IMR-90 (cell line): ENCODE results near the gene RILPL2. TPM values are rescaled to one million over a fixed set of nuclear protein-coding genes. Genes with fewer than 3 reads are reported as not detected.
"Not testable (repeated sequence)": the region's sequence is repeated elsewhere in the genome, so short reads cannot be mapped to it uniquely, and the experiment has no call there.

Source experiments
- ATAC-seq: fragments of 200-7000 bp; cut with Tn5 transposase; 2 replicates; pipeline ENCODE4 v1.9.1; 2020; ENCODE audit warnings: low read depth, mild to moderate bottlenecking, moderate library complexity
- BruUV-seq: library from RNA; stranded (reverse); fragments of 400-500 nt; replicated peaks from 2 replicates; lab custom pipeline; 2021; lab: Mats Ljungman, UMichigan
- CTCF ChIA-PET: fragments of 300-600 bp; formaldehyde crosslinking; extraction: SDS; loops from one replicate; lab custom pipeline; 2021; ENCODE audit warnings: antibody characterized with exemption; lab: Yijun Ruan, JAX
- POLR2A ChIA-PET: fragments of 300-600 bp; sonication (Branson Sonifier 250); formaldehyde crosslinking; loops from one replicate; lab custom pipeline; 2022; ENCODE audit warnings: antibody characterized with exemption; ENCODE audit not compliant: unreplicated experiment; lab: Charles Lee
- DNase-seq: peaks from one replicate; pipeline ENCODE4 v3.0.0; 2013
- H2AFZ ChIP-seq: replicated peaks from 2 replicates; pipeline ENCODE3; 2013; ENCODE audit warnings: low read length, mild to moderate bottlenecking; ENCODE audit not compliant: poor library complexity
- H2AK5ac ChIP-seq: 2 replicates; pipeline ENCODE4 v1.6.1; 2013; ENCODE audit warnings: low read depth, low read length, inconsistent platforms
- H2AK9ac ChIP-seq: replicated peaks from 2 replicates; pipeline ENCODE3; 2013; ENCODE audit warnings: mild to moderate bottlenecking, low read depth, low read length, moderate library complexity; ENCODE audit not compliant: poor library complexity
- H2BK120ac ChIP-seq: 2 replicates; pipeline ENCODE4 v1.6.1; 2013; ENCODE audit warnings: low read depth, low read length, inconsistent platforms
- H2BK15ac ChIP-seq: 3 replicates; pipeline ENCODE4 v1.6.1; 2013; ENCODE audit warnings: low read depth, low read length, inconsistent platforms
- H2BK20ac ChIP-seq: 2 replicates; pipeline ENCODE4 v1.6.1; 2013; ENCODE audit warnings: low read depth, mild to moderate bottlenecking, inconsistent platforms, low read length, moderate library complexity
- H2BK5ac ChIP-seq: 2 replicates; pipeline ENCODE4 v1.6.1; 2013; ENCODE audit warnings: mild to moderate bottlenecking, low read depth, low read length, inconsistent platforms; ENCODE audit not compliant: poor library complexity, severe bottlenecking
- H3K14ac ChIP-seq: replicated peaks from 2 replicates; pipeline ENCODE4 v1.6.1; 2013; ENCODE audit warnings: low read depth, low read length, inconsistent platforms
- H3K18ac ChIP-seq: 2 replicates; pipeline ENCODE4 v1.6.1; 2013; ENCODE audit warnings: low read depth, low read length, control low read depth
- H3K23ac ChIP-seq: 2 replicates; pipeline ENCODE4 v1.6.1; 2013; ENCODE audit warnings: low read depth, low read length, inconsistent platforms
- H3K27ac ChIP-seq: 2 replicates; pipeline ENCODE4 v1.5.1; 2013; ENCODE audit warnings: mild to moderate bottlenecking, control low read depth, low read length; ENCODE audit not compliant: insufficient read depth
- H3K27me3 ChIP-seq: 2 replicates; pipeline ENCODE4 v1.6.1; 2013; ENCODE audit warnings: low read length; ENCODE audit not compliant: control insufficient read depth, insufficient read depth
- H3K36me3 ChIP-seq: 2 replicates; pipeline ENCODE4 v1.6.1; 2013; ENCODE audit warnings: low read length, mixed read lengths; ENCODE audit not compliant: control insufficient read depth, insufficient read depth
- H3K4ac ChIP-seq: 2 replicates; pipeline ENCODE4 v1.6.1; 2013; ENCODE audit warnings: low read depth, low read length, inconsistent platforms
- H3K4me1 ChIP-seq: 2 replicates; pipeline ENCODE4 v1.6.1; 2013; ENCODE audit warnings: low read length, mixed read lengths; ENCODE audit not compliant: control insufficient read depth, insufficient read depth
- H3K4me2 ChIP-seq: 2 replicates; pipeline ENCODE4 v1.6.1; 2013; ENCODE audit warnings: low read depth, mild to moderate bottlenecking, control low read depth, low read length, moderate library complexity
- H3K4me3 ChIP-seq: 2 replicates; pipeline ENCODE4 v1.5.1; 2013; ENCODE audit warnings: low read depth, mild to moderate bottlenecking, control low read depth, low read length, moderate library complexity; ENCODE audit not compliant: insufficient read depth
- H3K56ac ChIP-seq: 2 replicates; pipeline ENCODE4 v1.6.1; 2013; ENCODE audit warnings: low read length, inconsistent platforms; ENCODE audit not compliant: insufficient read depth; ENCODE audit errors: extremely low read depth
- H3K79me1 ChIP-seq, 2 experiments: 2 replicates each; pipeline ENCODE4 v1.6.1; 2013; ENCODE audit warnings: low read length in 2 of 2, inconsistent platforms in 1 of 2, low read depth in 1 of 2
- H3K9ac ChIP-seq: 2 replicates; pipeline ENCODE4 v1.6.1; 2013; ENCODE audit warnings: low read depth, low read length, control low read depth
- H3K9me1 ChIP-seq: 2 replicates; pipeline ENCODE4 v1.6.1; 2013; ENCODE audit warnings: low read length, inconsistent platforms; ENCODE audit not compliant: insufficient read depth
- H3K9me3 ChIP-seq: 2 replicates; pipeline ENCODE4 v1.6.1; 2013; ENCODE audit warnings: low read length; ENCODE audit not compliant: control insufficient read depth, insufficient read depth
- H4K20me1 ChIP-seq: 2 replicates; pipeline ENCODE4 v1.6.1; 2013; ENCODE audit warnings: low read length, inconsistent platforms; ENCODE audit not compliant: insufficient read depth
- H4K5ac ChIP-seq: 2 replicates; pipeline ENCODE4 v1.6.1; 2013; ENCODE audit warnings: mild to moderate bottlenecking, low read depth, low read length, control low read depth
- H4K8ac ChIP-seq, 2 experiments: 2 replicates each; pipeline ENCODE4 v1.6.1; 2013; ENCODE audit warnings: low read depth in 2 of 2, low read length in 2 of 2, control low read depth in 1 of 2, inconsistent platforms in 1 of 2
- H4K91ac ChIP-seq: 2 replicates; pipeline ENCODE4 v1.6.1; 2013; ENCODE audit warnings: low read depth, low read length, inconsistent platforms; ENCODE audit not compliant: insufficient read depth
- BHLHE40 ChIP-seq: fragments of 150-350 bp; IDR thresholded peaks from 2 replicates; pipeline ENCODE4 v1.6.1; 2016; ENCODE audit warnings: mild to moderate bottlenecking, low read depth, low read length
- RAD21 ChIP-seq: IDR thresholded peaks from 2 replicates; pipeline ENCODE4 v1.6.1; 2012; ENCODE audit warnings: low read length, improper control_type of control experiment
- WGBS, 2 experiments: methylation state at CpG; one replicate each; pipeline versions ENCODE4 v1.1.5 to v1.1.7; 2013; ENCODE audit warnings: missing lambda C conversion rate in 2 of 2; ENCODE audit not compliant: insufficient read length in 1 of 2; ENCODE audit errors: extremely low coverage in 2 of 2; 5-methylcytosine and 5-hydroxymethylcytosine counted together
- dilution Hi-C: fragments of 300-500 bp; cut with HindIII; formaldehyde crosslinking; loops from one replicate; pipeline ENCODE4 v1.14.3; 2018; ENCODE audit warnings: low sequenced_read_pairs; ENCODE audit not compliant: unreplicated experiment
- in situ Hi-C: fragments of 300-500 bp; cut with MboI; formaldehyde crosslinking; loops from 3 replicates; pipeline ENCODE4 v1.14.3; 2019; ENCODE audit warnings: low sequenced_read_pairs, inconsistent platforms, mixed read lengths
- intact Hi-C: fragments of 100-400 bp; cut with micrococcal nuclease; formaldehyde crosslinking; loops from 2 replicates; pipeline ENCODE4 v1.10.0; 2022
- polyA plus RNA-seq, 3 experiments: library from polyadenylated mRNA; depleted of rRNA; stranded (reverse); fragments of >200 nt; gene quantifications; 2 replicates each; pipeline ENCODE4 v1.2.3, GENCODE V29; 2012; ENCODE audit warnings: low replicate concordance in 1 of 3
- total RNA-seq: library from RNA; depleted of rRNA; stranded (reverse); fragments of >200 nt; gene quantifications from 2 replicates; pipeline ENCODE4 v1.2.3, GENCODE V29; 2012

Gene RILPL2
- total and polyA plus RNA-seq, 2 of the 4 experiments (the other 2 are of a cell fraction): 1.8 to 2.2 TPM

DNA sequence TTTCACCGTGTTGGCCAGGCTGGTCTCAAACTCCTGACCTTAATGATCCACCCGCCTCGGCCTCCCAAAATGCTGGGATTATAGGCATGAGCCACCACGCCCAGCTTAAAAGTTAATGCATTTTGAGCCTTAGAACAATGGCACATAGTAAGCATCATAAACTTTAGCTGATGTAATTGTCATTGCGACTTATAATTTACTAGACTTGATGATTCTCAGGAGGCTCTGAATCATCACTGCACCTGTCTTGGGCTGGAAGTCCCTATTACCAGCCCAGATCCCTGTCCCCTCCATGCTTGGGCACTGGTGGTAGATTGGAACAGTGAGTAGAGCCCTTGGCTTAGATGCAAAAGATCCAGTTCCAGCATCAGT, 26.5 kb downstream of the RILPL2 start:
- TF ChIP-seq RAD21 (no peak), BHLHE40 (no peak)
- Histone ChIP-seq H3K18ac (no peak overlapping the region), H3K4me2 (no peak overlapping the region), H2AFZ (no peak overlapping the region), H3K9ac (no peak overlapping the region), H3K36me3 (peaks cover 27% of the 10 kb centered on the region), H3K27me3 (no peaks in the 10 kb centered on the region), H4K20me1 (peaks cover 3% of the 10 kb centered on the region; the same call in 1 of the 2 replicates), H3K27ac (no peak overlapping the region), H2BK20ac (no peak overlapping the region), H3K4ac (no peak overlapping the region), H3K9me3 (no peaks in the 10 kb centered on the region), H3K4me3 (no peak overlapping the region), H3K9me1 (peaks cover 4% of the 10 kb centered on the region; the same call in 1 of the 2 replicates), H2AK5ac (no peak overlapping the region), H4K5ac (no peak overlapping the region), H3K56ac (no peak overlapping the region), H2AK9ac (no peak overlapping the region), H2BK15ac (no peak overlapping the region), H4K91ac (no peak overlapping the region), H2BK5ac (no peak overlapping the region), H2BK120ac (no peak overlapping the region), H3K23ac (no peak overlapping the region), H3K79me1 (no peaks in the 10 kb centered on the region; a peak in 1 of 4 replicates), H3K4me1 (no peaks in the 10 kb centered on the region), H4K8ac (no peak overlapping the region), H3K14ac (no peak overlapping the region)
- CTCF ChIA-PET: no interaction called here
- no peak for ATAC-seq
- POLR2A ChIA-PET: no interaction called here
- no TSS peak for BruUV-seq
- DNase-seq: no peak
- intact Hi-C loops: no loop called here
- dilution Hi-C loops: no loop called here
- WGBS, 2 experiments: 97% methylated on average over 4 of the region's 5 CpGs; no CpG with 5 or more reads in 1 of the 2 experiments
- in situ Hi-C loops: no loop called here

DNA sequence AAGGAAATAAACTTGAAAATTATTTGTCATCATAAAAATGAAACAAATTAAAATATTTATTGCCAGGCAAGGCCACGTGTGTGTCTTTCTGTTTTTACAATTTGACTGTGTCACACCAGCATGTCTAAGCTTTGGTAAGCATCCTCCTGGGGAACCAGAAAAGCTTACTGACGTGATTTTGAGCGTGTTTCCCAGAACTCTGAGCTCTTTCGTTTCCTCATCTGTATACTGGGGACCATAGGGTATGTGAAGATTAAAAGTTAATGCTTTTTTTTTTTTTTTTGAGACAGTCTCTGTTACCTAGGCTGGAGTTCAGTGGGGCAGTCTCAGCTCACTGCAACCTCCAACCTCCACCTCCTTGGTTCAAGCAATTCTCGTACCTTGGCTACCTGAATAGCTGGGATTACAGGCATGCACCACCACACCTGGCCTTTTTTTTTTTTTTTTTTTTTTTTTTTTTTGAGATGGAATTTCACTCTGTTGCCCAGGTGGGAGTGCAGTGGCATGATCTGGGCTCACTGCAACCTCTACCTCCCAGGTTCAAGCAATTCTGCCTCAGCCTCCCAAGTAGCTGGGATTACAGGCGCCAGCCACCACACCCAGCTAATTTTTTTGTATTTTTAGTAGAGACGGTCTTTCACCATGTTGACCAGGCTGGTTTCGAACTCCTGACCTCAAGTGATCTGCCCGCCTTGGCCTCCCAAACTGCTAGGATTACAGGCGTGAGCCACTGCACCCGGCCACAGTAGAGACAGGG, 27.0 kb downstream of the RILPL2 start:
- DNase-seq, H3K56ac ChIP-seq, H2AK9ac ChIP-seq, H2BK15ac ChIP-seq, H3K4ac ChIP-seq, H3K9ac ChIP-seq, H4K20me1 ChIP-seq, H2BK120ac ChIP-seq, H3K23ac ChIP-seq, H4K8ac ChIP-seq, H3K27ac ChIP-seq, intact Hi-C loops, H4K91ac ChIP-seq, H2AK5ac ChIP-seq, H3K4me1 ChIP-seq, BruUV-seq, H2AFZ ChIP-seq, H3K4me2 ChIP-seq, H2BK5ac ChIP-seq, H3K79me1 ChIP-seq, H2BK20ac ChIP-seq, H3K18ac ChIP-seq, H3K9me1 ChIP-seq, in situ Hi-C loops, CTCF ChIA-PET, H3K27me3 ChIP-seq, H3K14ac ChIP-seq, ATAC-seq, dilution Hi-C loops, H3K9me3 ChIP-seq, H3K4me3 ChIP-seq, H4K5ac ChIP-seq: not testable (repeated sequence)
- WGBS, 2 experiments: 83% methylated on average over 5 of the region's 11 CpGs; no CpG with 5 or more reads in 1 of the 2 experiments
- POLR2A ChIA-PET: interaction anchor here (0.6 kb wide), 1 partner anchor 24 kb away, joined by 5 read pairs; no protein-coding TSS in a partner anchor
- H3K36me3 ChIP-seq: peaks cover 32% of the 10 kb centered on the region
